ENCODE data around the gene SIRT4. TPM values are rescaled to one million over a fixed set of nuclear protein-coding genes. Genes with fewer than 3 reads are reported as not detected.
A peak's percentile ranks its signal among the peaks of the same experiment; 100 is the strongest.
"Not testable (repeated sequence)": the region's sequence is repeated elsewhere in the genome, so short reads cannot be mapped to it uniquely, and the experiment has no call there.

The SIRT4 gene
- polyA plus RNA-seq (2013, experiment 1 of 2; ENCODE audit: insufficient read length), result 1.2 TPM
- 1.4 TPM for polyA plus RNA-seq (2013, experiment 2 of 2; ENCODE audit: insufficient read length)

- DNase-seq, result peak; percentile 93
Observed at GRCh38 chr12:120301962-120302815, at the start of gene SIRT4. SIRT4 (plus strand) TSS chr12:120302321; CDS start chr12:120303562, 1,241 bp downstream.

- DNase-seq, result not testable (repeated sequence)
Observed at GRCh38 chr12:120253313-120253712, 48.8 kb upstream of the SIRT4 start.

GRCh38 chr12:120254809-120255208 lies 47.3 kb upstream of the SIRT4 start:
- DNase-seq, result no peak

GRCh38 chr12:120257041-120257821 lies 44.9 kb upstream of the SIRT4 start:
- DNase-seq, result peak; percentile 96

- DNase-seq, result no peak
Observed at GRCh38 chr12:120258323-120258896, 43.7 kb upstream of the SIRT4 start.

GRCh38 chr12:120259418-120260202 lies 42.5 kb upstream of the SIRT4 start:
- DNase-seq, result peak; percentile 31

- no peak for DNase-seq
Observed at GRCh38 chr12:120260607-120261006, 41.5 kb upstream of the SIRT4 start.

GRCh38 chr12:120261951-120262851 lies 39.9 kb upstream of the SIRT4 start:
- no peak for DNase-seq

GRCh38 chr12:120262852-120263747 lies 39.0 kb upstream of the SIRT4 start:
- DNase-seq, result no peak

- no peak for DNase-seq
Observed at GRCh38 chr12:120263748-120264085, 38.4 kb upstream of the SIRT4 start.

GRCh38 chr12:120264086-120264903 lies 37.8 kb upstream of the SIRT4 start:
- DNase-seq, result no peak

- no peak for DNase-seq
Observed at GRCh38 chr12:120264904-120265472, 37.1 kb upstream of the SIRT4 start.

GRCh38 chr12:120265473-120266179 lies 36.5 kb upstream of the SIRT4 start, which contains the start of gene PXN:
PXN (minus strand) TSS chr12:120265730; CDS start chr12:120265629, 101 bp downstream.
- DNase-seq, result peak; percentile 80

- DNase-seq, result no peak
Observed at GRCh38 chr12:120266180-120266870, 35.8 kb upstream of the SIRT4 start.

- DNase-seq, result no peak
Observed at GRCh38 chr12:120267736-120268135, 34.4 kb upstream of the SIRT4 start.

GRCh38 chr12:120276734-120277133 lies 25.4 kb upstream of the SIRT4 start:
- DNase-seq, result peak; percentile 60
